GM18519 (cell line): Measurements from ENCODE around the gene BBS4.
"Not testable (repeated sequence)": the region's sequence is repeated elsewhere in the genome, so short reads cannot be mapped to it uniquely, and the experiment has no call there.

Experiments used
- ATAC-seq: cut with Tn5 transposase; IDR thresholded peaks from one replicate; pipeline ENCODE4 v1.9.1; 2021; ENCODE audit warnings: mild to moderate bottlenecking, moderate library complexity; ENCODE audit not compliant: unreplicated experiment, low FRiP score

Gene BBS4

DNA sequence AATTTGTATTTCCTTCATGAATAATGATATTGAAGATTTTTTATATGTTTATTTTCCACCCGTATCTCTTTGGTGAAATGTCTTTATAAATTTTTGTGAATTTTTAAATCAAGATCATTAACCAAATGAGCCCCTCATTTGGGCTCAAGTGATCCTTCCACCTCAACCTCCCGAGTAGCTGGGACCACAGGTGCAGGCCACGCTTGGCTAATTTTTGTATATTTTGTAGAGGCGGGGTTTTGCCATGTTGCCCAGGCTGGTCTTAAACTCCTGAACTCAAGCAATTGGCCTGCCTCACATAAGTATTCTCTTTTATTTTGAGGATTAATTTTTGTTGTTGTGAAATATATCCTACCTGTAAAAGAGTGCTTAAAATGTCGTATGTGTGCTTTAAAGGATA lies 4.9 kb downstream of the BBS4 start:
- no peak for ATAC-seq

DNA sequence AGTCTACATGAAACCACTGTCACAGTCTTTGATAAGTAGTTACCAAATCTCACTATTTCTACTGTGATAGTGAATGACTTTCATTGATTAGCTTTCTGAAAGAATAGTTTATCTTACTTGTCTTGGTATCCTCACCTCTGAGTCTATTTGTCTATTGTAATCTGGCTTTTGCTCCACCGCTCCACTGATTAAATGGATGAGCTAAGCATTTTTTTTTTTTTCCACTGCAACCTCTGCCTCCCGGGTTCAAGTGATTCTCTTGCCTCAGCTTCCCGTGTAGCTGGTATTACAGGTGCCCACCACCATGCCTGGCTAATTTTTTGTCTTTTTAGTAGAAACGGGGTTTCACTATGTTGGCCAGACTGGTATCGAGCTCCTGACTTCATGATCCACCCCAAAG lies 12.9 kb downstream of the BBS4 start:
- ATAC-seq, result no peak

DNA sequence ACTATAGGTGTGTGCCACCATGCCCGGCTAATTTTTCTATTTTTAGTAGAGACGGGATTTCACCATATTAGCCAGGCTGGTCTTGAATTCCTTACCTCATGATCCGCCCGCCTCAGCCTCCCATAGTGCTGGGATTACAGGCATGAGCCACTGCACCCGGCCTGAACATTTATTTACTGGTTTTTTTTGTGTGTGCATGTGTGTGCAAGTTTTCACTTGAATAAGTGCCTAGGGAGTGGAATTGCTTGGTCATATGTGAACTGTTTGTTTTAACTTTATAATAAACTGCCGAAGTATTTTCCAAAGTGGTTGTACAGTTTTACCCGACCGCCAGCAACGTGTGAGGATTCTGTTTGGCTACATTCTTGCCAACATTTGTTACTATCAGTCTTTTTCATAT lies 14.1 kb downstream of the BBS4 start:
- no peak for ATAC-seq

DNA sequence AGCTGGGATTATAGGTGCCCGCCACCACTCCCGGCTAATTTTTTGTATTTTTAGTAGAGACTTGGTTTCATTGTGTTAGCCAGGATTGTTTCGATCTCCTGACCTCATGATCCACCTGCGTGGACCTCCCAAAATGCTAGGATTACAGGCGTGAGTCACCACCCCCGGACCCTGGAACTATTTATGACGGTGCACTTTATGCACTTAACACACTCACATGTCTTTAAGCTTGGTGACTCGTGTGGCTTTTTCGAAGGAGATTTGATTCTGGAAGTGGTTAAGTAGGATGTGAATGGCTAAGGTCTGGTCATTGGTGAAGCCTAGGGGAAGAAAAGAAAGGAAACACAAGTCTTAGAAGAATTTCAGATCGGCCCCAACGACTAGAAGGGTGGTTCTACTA lies 20.3 kb downstream of the BBS4 start:
- no peak for ATAC-seq

DNA sequence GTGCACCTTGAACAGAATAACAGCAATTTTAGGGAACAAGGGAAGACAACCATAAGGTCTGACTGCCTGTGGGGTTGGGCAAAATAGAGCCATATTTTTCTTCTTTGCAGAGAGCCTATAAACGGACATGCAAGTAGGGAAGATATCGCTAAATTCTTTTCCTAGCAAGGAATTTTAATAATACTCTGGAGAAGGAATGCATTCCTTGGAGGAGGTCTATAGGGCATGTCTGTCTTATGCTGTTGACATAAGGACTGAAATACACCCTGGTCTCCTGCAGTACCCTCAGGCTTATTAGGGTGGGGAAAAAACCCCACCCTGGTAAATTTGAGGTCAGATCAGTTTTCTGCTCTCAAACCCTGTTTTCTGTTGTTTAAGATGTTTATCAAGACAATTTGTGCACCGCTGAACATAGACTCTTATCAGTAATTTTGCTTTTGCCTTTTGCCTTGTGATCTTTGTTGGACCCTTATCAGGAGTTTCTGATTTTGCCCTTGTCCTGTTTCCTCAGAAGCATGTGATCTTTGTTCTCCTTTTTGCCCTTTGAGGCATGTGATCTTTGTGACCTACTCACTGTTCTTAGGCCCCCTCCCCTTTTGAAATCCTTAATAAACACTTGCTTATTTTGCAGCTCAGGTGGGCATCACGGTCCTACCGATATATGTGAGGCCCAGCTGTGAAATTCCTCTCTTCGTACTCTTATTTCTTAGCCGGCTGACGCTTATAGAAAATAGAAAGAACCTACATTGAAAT lies 22.7 kb downstream of the BBS4 start:
- ATAC-seq, result not testable (repeated sequence)

DNA sequence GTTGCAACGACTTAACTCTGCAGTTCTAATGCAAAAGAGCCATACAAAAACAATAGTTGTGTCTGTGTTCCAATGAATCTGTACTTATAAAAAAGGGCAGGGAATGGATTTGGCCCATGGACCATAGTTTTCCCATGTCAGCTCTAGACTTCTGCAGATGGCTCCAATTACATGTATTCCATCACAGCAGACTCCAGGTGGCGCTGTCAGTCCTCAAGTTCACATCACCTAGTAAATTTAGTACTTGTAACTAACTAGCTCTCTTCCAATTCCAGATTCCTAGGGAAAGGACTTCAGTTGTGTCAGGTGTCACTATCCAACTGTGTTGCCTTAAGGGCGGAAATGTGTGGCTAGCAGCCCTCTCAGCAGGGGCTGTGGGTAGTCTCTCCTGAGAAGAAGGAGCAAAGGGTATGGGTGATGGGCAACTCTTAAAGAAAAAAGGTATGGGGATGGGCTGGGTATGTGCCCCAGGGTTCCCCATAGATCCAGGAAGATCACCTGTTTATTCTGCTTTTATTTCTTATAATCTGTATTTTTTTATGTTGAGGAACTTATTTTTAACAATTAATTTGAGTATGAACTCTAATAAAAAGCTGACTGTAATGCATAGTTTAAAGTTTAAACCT lies 36.2 kb downstream of the BBS4 start:
- ATAC-seq, result no peak

DNA sequence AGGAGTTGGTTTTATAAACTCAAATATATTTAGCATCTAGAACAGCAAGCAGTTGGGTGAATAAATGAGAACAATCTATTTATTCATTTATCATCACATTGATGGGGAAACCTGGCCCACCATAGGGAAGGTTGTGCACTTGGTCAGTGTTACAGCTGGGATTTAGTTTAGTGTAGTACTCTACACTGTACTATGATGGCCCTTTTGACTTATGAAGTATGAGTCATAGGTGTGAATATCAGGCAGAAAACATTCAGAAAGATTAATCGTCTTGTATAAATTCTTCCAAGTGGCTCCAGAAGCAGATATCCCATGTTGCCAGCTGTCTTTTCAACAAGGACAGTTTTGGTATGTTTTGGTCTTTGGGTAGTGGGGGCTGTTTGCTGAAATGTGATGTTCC lies 38.0 kb downstream of the BBS4 start:
- no peak for ATAC-seq

DNA sequence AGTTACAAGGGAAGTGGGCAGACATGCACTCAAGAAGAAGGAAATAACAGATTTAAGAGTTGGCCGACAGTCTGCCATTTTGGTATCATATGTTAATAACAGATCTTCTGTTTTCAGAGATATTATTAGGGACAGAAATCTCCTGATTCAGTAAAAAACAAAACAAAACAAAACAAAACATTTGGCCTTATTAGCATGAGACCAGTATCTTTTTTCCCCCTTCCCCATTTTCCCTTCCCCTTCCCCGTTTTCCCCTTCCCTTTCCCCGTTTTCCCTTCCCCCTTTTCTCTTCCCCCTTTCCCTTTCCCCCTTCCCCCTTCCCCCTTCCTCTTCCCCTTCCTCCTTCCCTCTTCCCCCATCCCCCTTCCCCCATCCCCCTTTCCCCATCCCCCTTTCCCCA lies 39.4 kb downstream of the BBS4 start:
- no peak for ATAC-seq

DNA sequence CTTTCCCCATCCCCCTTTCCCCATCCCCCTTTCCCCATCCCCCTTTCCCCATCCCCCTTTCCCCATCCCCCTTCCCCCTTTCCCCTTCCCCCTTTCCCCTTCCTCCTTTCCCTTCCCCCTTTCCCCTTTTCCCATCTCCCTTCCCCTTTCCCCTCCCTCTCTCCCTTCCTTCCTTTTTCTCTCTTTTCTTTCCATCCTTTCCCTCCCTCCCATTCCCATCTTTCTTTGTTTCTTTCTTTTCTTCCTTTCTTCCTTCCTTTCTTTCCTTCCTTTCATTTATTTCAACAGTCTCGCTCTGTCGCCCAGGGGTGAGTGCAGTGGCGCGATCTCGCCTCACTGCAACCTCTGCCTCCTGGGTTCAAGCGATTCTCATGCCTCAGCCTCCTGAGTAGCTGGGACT lies 39.8 kb downstream of the BBS4 start:
- ATAC-seq, result not testable (repeated sequence)

DNA sequence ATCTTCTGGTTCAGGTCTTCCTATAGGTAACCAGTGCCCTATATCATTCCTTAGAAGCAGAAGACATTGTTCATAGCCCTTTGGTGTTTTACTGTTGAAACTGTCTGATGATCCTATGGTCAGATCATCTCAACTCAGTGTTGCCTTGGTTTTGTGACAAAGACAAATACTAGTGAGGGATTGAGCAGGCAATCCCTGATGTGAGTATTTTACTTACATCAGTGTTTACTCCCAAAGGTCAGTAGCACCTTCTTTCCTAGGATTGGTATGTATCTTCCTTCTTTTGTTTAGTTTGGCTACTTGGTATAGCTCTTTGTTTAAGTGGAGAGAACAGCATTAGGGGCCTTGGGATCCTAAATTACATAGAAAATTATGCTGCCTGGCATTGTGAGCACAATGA lies 41.1 kb downstream of the BBS4 start:
- no peak for ATAC-seq

DNA sequence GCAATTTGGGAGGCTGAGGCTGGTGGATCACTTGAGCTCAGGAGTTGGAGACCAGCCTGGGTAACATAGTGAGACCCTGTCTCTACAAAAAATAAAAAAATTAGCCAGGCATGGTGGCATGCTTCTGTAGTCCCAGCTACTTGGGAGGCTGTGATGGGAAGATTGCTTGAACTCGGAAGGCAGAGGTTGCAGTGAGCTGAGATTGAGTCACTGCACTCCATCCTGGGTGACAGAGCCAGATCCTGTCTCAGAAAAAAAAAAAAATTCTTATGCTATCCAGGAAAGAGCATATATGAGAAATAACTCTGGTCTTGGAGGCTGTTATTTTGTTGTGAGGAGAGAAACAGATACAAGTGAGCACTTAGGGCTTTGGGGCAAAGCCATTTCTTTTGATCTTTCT lies 42.2 kb downstream of the BBS4 start:
- not testable (repeated sequence) for ATAC-seq

DNA sequence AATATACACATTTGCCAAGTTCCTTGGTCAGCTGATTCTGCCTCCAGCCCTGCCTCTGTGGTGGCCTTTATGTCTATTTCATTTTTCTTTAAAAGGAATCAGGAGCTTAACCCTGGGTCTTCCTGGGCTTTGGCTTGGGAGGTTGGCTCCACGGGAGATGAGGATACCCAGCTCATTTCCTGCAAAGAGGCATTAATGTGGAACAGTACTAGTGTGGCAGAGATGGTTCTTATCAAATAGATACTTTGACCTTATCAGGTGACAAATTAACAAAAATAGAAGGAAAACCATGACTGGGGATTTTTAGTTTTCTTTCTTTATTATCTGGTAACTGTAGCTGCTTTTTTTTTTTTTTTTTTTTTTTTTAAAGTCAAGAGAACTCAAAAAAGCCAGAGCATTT lies 42.8 kb downstream of the BBS4 start:
- ATAC-seq, result no peak

DNA sequence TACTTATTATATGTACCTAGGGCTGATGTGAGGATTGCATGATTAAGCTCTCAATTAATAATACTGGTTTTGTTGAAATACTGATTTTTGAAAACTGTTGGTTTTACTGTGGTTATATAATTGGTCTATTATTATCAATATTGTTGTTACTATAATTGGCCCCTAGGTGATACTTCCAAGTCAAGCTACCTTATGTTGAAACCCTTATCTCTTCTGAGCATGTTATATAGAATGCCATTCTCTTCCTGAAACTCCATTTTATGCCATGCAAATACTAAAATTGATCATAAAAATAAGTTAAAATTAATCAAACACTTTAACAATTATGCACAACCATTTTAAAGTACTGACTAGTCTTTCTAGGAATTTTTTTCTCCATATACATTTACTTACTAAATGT lies 46.1 kb downstream of the BBS4 start:
- ATAC-seq, result no peak

DNA sequence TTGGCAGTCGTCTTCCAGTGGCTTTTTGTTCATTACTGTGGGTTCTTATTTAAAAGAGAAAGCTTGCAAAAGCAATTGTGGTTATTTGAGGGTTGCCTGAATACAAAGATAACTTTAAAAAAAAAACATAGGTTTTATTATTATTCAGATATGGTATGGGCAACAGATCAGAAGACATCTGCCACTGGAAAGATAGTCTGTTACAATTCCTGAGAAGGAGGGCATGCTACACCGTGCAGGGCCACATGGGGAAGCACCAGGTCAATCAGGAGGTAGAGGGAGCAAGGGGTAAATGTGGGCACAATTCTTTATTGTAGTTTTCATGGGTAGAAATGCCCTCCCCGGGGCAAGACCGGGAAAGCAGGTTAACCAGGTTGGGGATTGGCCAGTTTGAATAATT lies 46.5 kb downstream of the BBS4 start:
- no peak for ATAC-seq

DNA sequence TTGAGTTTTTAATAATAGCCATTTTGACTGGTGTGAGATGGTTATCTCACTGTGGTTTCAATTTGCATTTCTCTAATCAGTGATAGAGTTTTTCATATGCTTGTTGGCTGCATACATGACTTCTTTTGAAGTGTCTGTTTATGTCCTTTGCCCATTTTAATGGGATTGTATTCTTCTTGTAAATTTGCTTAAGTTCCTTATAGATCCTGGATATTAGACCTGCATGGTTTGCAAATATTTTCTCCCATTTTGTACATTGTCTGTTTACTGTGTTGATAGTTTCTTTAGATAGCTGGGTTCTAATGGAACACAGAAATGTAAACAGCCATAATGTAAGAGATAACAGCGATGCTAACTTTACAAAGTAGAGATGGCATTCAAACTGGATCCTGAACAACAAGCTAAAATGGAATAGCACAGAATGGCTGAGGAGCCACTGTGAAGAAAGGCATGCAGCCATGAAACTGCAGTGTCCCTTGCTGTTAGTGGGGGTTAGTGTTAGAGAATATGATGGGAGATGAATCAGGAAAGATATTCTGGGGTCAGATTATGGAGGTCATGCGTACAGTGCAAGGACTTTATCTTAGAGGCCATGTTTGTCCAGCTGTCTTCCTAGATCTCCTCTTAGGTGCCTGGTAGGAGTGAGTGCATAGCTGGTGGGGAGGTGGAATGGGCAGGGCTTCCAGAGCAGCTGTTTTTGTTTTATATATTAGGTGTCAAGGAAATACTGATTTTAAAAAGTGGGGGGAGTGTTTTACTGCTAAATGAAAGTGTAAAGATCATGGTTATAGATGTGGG lies 48.1 kb downstream of the BBS4 start:
- ATAC-seq, result no peak

DNA sequence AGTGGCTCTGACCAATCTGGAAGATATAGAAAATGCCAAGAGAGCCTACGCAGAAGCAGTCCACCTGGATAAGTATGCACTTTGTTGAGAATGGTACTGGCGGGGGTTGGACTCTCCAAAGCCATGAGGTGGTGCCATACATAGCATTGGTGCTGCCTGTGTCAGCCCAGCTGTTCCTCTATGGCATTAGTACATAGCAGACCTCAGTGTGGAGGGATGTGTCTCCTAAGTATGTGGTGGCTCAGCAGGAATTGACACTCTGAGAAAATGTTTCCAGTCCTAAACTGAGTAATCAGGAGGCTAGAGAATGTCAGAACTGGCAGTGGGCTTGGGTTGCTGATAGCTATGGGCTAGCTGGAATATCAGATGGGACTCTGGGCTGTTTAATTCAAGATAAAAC lies 49.1 kb downstream of the BBS4 start:
- no peak for ATAC-seq

DNA sequence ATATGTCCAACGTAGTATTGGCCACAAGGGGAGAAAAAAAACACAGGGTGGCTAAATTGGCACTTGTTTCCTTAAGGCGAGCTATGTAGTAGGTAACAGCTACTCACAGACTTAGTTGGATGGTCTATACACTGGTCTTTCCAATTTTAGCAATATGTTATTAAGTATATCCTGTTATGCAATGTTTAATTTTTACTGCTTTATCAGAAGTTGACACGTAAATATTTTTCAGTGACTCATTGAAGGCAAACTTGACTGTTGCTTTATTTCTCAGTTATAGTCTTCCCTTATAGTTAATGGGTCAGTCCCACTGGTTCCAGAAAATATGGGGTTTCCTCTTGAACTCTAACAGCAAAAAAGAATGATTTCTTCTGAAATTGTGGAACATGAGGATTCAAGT lies 51.1 kb downstream of the BBS4 start:
- ATAC-seq, result no peak

DNA sequence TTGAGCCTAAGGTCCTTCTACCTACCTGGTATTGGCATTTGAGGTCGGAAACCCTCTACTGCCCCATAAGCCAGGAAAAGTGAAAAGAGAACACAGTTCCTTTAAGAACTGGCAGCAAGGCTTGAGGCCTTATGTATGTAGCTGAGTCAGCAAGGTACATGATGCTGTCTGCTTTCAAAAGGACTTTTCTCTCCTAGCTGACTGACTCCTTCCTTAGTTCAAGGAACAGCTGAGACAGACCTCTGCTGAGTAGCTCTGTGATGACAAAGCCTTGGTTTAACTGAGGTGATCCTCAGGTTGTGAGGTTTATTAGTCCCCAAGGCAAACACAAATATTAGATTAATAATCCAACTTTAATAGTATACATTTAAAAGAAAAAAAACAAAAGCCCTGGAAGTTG lies 51.7 kb downstream of the BBS4 start:
- ATAC-seq, result no peak

DNA sequence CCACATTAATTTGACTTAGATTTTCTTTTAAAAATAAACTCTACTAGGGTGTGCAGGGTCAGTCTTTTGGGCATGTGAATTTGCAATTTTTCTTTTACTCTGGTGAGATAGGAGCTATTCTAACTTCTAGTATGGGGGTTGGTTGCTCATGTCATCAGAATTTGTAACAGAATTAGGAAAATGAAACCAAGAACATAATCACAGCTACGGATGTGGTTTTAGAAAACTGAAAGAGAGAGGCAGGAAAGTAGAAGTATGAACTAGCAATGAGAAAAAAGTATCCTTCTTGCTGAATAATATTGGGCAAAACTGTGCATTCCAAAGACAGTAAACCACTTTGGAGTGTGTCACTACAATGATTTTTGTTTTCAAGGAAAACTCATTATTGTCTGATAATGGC lies 54.2 kb downstream of the BBS4 start:
- ATAC-seq, result peak; percentile 67

DNA sequence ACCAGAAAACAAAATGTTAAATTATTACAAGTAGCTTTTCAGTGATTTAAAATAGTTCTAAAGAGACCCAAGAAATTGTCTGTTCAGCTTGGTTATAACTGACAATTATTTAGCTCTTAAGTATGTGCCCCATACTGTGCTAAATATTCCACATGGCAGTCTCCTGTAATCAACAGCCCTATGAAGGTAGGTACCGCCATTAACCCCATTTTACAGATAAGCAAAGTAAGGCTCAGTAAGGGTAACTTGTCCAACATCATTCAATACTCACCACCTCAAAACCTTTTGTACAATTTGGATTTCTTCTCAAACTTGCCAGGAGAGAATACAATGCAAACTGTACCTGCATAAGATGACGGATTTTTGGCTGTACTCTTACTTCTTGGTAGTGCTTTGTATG lies 63.7 kb downstream of the BBS4 start:
- ATAC-seq, result no peak

DNA sequence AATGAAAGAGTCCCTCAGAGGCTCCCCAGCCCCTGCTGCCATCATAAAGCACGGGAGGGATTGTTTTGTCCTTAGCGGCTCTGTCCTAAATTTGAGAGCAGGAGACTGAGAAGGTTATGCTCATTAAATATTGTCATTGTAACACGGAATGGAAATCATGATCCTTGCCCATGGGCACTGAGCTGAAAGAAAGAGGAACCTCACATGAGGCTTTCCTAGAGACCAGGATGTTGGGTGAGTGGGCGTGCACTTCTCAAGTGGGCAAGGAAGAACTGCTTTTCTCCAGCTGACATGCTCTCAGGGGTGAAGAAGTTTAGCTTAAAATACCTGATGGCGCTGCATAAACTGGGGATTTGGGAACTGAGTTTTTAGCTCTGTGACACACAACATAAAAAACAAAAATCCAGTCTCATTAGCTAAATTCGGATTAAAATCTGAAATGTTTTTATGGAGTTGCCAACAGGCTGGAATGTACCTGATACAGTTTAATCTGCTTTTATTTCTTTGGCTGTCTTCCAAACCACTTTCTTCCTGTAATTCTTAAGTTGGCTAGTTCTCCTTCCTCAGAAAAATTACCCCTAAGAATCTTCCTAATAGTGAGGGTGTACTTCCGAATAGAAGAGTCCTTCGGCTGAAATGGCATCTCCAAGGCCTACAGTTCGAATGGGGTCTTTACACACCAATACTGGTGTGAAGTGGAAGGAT lies 65.9 kb downstream of the BBS4 start:
- no peak for ATAC-seq
